CD4-positive, alpha-beta memory T cell (primary cell): ENCODE measurements around the gene SEMA5B. TPM values are rescaled to one million over a fixed set of nuclear protein-coding genes. Genes with fewer than 3 reads are reported as not detected.

Source experiments
- CTCF ChIA-PET: fragments of 350-600 bp; sonication (Branson Sonifier 250); formaldehyde crosslinking; loops from one replicate; lab custom pipeline; 2021; ENCODE audit warnings: inconsistent platforms; ENCODE audit not compliant: partially characterized antibody; lab: Charles Lee
- POLR2A ChIA-PET: fragments of 350-600 bp; sonication (Branson Sonifier 250); formaldehyde crosslinking; loops from one replicate; lab custom pipeline; 2021; ENCODE audit not compliant: partially characterized antibody; lab: Charles Lee
- DNase-seq, 5 donors: peaks; one replicate each; pipeline versions ENCODE4 v3.0.0 to v3.0.0-alpha.2; 2020 to 2022; ENCODE audit warnings: mixed read lengths in 1 of 5
- H3K27ac ChIP-seq: one replicate; pipeline ENCODE4 v1.7.0; 2013; ENCODE audit warnings: low read depth, low read length
- H3K27me3 ChIP-seq: 2 replicates; pipeline ENCODE4 v1.7.0; 2013; ENCODE audit warnings: mild to moderate bottlenecking, low read length, moderate library complexity; ENCODE audit not compliant: insufficient read depth
- H3K36me3 ChIP-seq: 2 replicates; pipeline ENCODE4 v1.7.0; 2013; ENCODE audit warnings: mild to moderate bottlenecking, low read length, moderate library complexity; ENCODE audit not compliant: insufficient read depth
- H3K4me1 ChIP-seq: 2 replicates; pipeline ENCODE4 v1.7.0; 2013; ENCODE audit warnings: mild to moderate bottlenecking, low read length, moderate library complexity; ENCODE audit not compliant: insufficient read depth
- H3K4me3 ChIP-seq, 2 donors: one replicate each; pipeline ENCODE4 v1.7.0; 2013; ENCODE audit warnings: low read length in 2 of 2, mild to moderate bottlenecking in 1 of 2
- H3K9me3 ChIP-seq, 2 donors: one replicate each; pipeline ENCODE4 v1.7.0; 2013; ENCODE audit warnings: low read length in 2 of 2, control low read depth in 1 of 2; ENCODE audit not compliant: control insufficient read depth in 1 of 2
- H3K27ac Mint-ChIP-seq, 7 donors: one replicate each; pipeline ENCODE4 v1.8.0; 2020 to 2021; ENCODE audit warnings: mixed read lengths in 7 of 7, mild to moderate bottlenecking in 6 of 7, inconsistent platforms in 3 of 7, moderate library complexity in 3 of 7
- H3K27me3 Mint-ChIP-seq, 2 donors: one replicate each; pipeline ENCODE4 v1.8.0; 2020 to 2021; ENCODE audit warnings: mixed read lengths in 2 of 2
- H3K36me3 Mint-ChIP-seq, 2 donors: one replicate each; pipeline ENCODE4 v1.8.0; 2020 to 2021; ENCODE audit warnings: mixed read lengths in 2 of 2, inconsistent platforms in 1 of 2, mild to moderate bottlenecking in 1 of 2
- H3K4me1 Mint-ChIP-seq, 4 donors: one replicate each; pipeline ENCODE4 v1.8.0; 2020 to 2021; ENCODE audit warnings: mixed read lengths in 4 of 4, mild to moderate bottlenecking in 1 of 4
- H3K4me3 Mint-ChIP-seq, 8 donors: one replicate each; pipeline ENCODE4 v1.8.0; 2020 to 2021; ENCODE audit warnings: mixed read lengths in 8 of 8, mild to moderate bottlenecking in 7 of 8, moderate library complexity in 6 of 8, inconsistent platforms in 3 of 8
- H3K9me3 Mint-ChIP-seq, 8 donors: one replicate each; pipeline ENCODE4 v1.8.0; 2020 to 2021; ENCODE audit warnings: mixed read lengths in 8 of 8, mild to moderate bottlenecking in 5 of 8, inconsistent platforms in 3 of 8, moderate library complexity in 1 of 8
- intact Hi-C: fragments of 100-400 bp; cut with micrococcal nuclease; formaldehyde crosslinking; loops from one replicate; pipeline ENCODE4 v1.15.1; 2023
- polyA plus RNA-seq, 2 donors: library from polyadenylated mRNA; unstranded; fragments of 300-500 nt; fragmentation: Illumina TruSeq; gene quantifications; one replicate each; pipeline ENCODE4 v1.2.3, GENCODE V29; 2021
- total RNA-seq, 2 experiments: library from RNA; stranded (reverse); gene quantifications; one replicate each; pipeline ENCODE4 v1.2.3, GENCODE V29; 2021

Gene SEMA5B
- total and polyA plus RNA-seq, 4 experiments from 2014 or later = not detected

GRCh38 chr3:123066896-123067688, 39.5 kb upstream of the SEMA5B start, which contains the start of gene PDIA5:
Gene PDIA5 (plus strand): TSS chr3:123067025. CDS start chr3:123067165, 140 bp downstream.
- H3K4me1 ChIP-seq = peaks cover 8% of the 10 kb centered on the region
- Mint-ChIP-seq H3K27me3 (peaks cover 2 to 3% of the 10 kb centered on the region in 2 donors), H3K4me3 (peak within 1 kb of the TSS; percentile 74 to 88 (median 84)), H3K36me3 (no peaks in the 10 kb centered on the region), H3K27ac (peak within 1 kb of the TSS in 5 of 7 donors; percentile 23 to 85 (median 74)), H3K9me3 (peaks cover 0 to 1% (median 0%) of the 10 kb centered on the region in 8 donors), H3K4me1 (peaks cover 8 to 29% (median 11%) of the 10 kb centered on the region in 4 donors)
- CTCF ChIA-PET = interaction anchor here (1.4 to 1.6 kb wide), 2 partner anchors 19 to 38 kb away, joined by 3 to 7 read pairs; no protein-coding TSS in a partner anchor
- H3K9me3 ChIP-seq = no peaks in the 10 kb centered on the region
- POLR2A ChIA-PET = interaction anchor here (0.8 to 1.1 kb wide), 4 partner anchors 10 to 273 kb away, joined by 3 read pairs; partner anchors contain the start of genes HSPBAP1 and SEC22A
- H3K27me3 ChIP-seq = no peaks in the 10 kb centered on the region
- intact Hi-C loops = no loop called here
- H3K27ac ChIP-seq = no peak within 1 kb of the TSS
- H3K36me3 ChIP-seq = no peaks in the 10 kb centered on the region
- peak in 4 of 5 donors; percentile 19 to 29 (median 24) for DNase-seq
- H3K4me3 ChIP-seq = peak within 1 kb of the TSS; percentile 64 to 66

GRCh38 chr3:123066599-123066895, 39.0 kb upstream of the SEMA5B start:
- POLR2A ChIA-PET = interaction anchor here (0.8 to 1.1 kb wide), 3 partner anchors 10 to 273 kb away, joined by 3 read pairs; partner anchors contain the start of genes HSPBAP1 and SEC22A
- Histone ChIP-seq H3K4me1 (peaks cover 8% of the 10 kb centered on the region), H3K9me3 (no peaks in the 10 kb centered on the region), H3K36me3 (no peaks in the 10 kb centered on the region), H3K4me3 (peak overlapping the region in 1 of 2 donors; percentile 66), H3K27me3 (no peaks in the 10 kb centered on the region), H3K27ac (no peak overlapping the region)
- intact Hi-C loops = no loop called here
- Mint-ChIP-seq H3K27ac (peak overlapping the region in 2 of 7 donors; percentile 54 to 85), H3K9me3 (peaks cover 0 to 1% (median 0%) of the 10 kb centered on the region in 8 donors), H3K4me1 (peaks cover 7 to 29% (median 11%) of the 10 kb centered on the region in 4 donors), H3K27me3 (peaks cover 2 to 3% of the 10 kb centered on the region in 2 donors), H3K4me3 (peak overlapping the region; percentile 74 to 88 (median 81)), H3K36me3 (no peaks in the 10 kb centered on the region)
- CTCF ChIA-PET = interaction anchor here (1.6 kb wide), 1 partner anchor 19 kb away, joined by 3 read pairs; no protein-coding TSS in a partner anchor
- DNase-seq = no peak

GRCh38 chr3:123064914-123065313, 37.4 kb upstream of the SEMA5B start:
- Histone ChIP-seq H3K27me3 (no peaks in the 10 kb centered on the region), H3K4me3 (no peak overlapping the region), H3K9me3 (no peaks in the 10 kb centered on the region), H3K27ac (no peak overlapping the region), H3K36me3 (no peaks in the 10 kb centered on the region), H3K4me1 (peaks cover 8% of the 10 kb centered on the region)
- no peaks in the 10 kb centered on the region for H3K36me3 Mint-ChIP-seq
- DNase-seq = no peak
- H3K4me1 Mint-ChIP-seq = peaks cover 7 to 29% (median 11%) of the 10 kb centered on the region in 4 donors
- peaks cover 0 to 1% (median 0%) of the 10 kb centered on the region in 8 donors for H3K9me3 Mint-ChIP-seq
- ChIA-PET CTCF (no interaction called here), POLR2A (interaction anchor here (0.6 kb wide), 1 partner anchor 1404 kb away, joined by 3 read pairs; the partner anchor contains the start of gene HCLS1)
- intact Hi-C loops = no loop called here
- H3K4me3 Mint-ChIP-seq = peak overlapping the region in 2 of 8 donors; percentile 4 to 55
- peaks cover 2 to 3% of the 10 kb centered on the region in 2 donors for H3K27me3 Mint-ChIP-seq
- peak overlapping the region in 2 of 7 donors; percentile 39 to 45 for H3K27ac Mint-ChIP-seq

GRCh38 chr3:123064506-123064905, 36.9 kb upstream of the SEMA5B start:
- Histone ChIP-seq H3K4me1 (peaks cover 8% of the 10 kb centered on the region), H3K9me3 (no peaks in the 10 kb centered on the region), H3K27ac (no peak overlapping the region), H3K4me3 (no peak overlapping the region), H3K36me3 (no peaks in the 10 kb centered on the region), H3K27me3 (no peaks in the 10 kb centered on the region)
- intact Hi-C loops = no loop called here
- H3K27ac Mint-ChIP-seq = peak overlapping the region in 1 of 7 donors; percentile 17
- H3K4me3 Mint-ChIP-seq = peak overlapping the region in 4 of 8 donors; percentile 22 to 55 (median 42)
- DNase-seq = no peak
- peaks cover 2 to 3% of the 10 kb centered on the region in 2 donors for H3K27me3 Mint-ChIP-seq
- ChIA-PET POLR2A (no interaction called here), CTCF (no interaction called here)
- peaks cover 7 to 27% (median 11%) of the 10 kb centered on the region in 4 donors for H3K4me1 Mint-ChIP-seq
- H3K36me3 Mint-ChIP-seq = no peaks in the 10 kb centered on the region
- H3K9me3 Mint-ChIP-seq = peaks cover 0 to 1% (median 0%) of the 10 kb centered on the region in 8 donors

- no peaks in the 10 kb centered on the region for H3K9me3 Mint-ChIP-seq
- H3K9me3 ChIP-seq = no peaks in the 10 kb centered on the region
- no peak overlapping the region for H3K4me3 ChIP-seq
- H3K27me3 Mint-ChIP-seq = peaks cover 2 to 3% of the 10 kb centered on the region in 2 donors
- peaks cover 5% of the 10 kb centered on the region for H3K4me1 ChIP-seq
- CTCF ChIA-PET = no interaction called here
- no peaks in the 10 kb centered on the region for H3K36me3 Mint-ChIP-seq
- DNase-seq = no peak
- H3K27ac ChIP-seq = no peak overlapping the region
- H3K4me1 Mint-ChIP-seq = peaks cover 4 to 12% (median 9%) of the 10 kb centered on the region in 4 donors
- intact Hi-C loops = no loop called here
- H3K36me3 ChIP-seq = no peaks in the 10 kb centered on the region
- no peak overlapping the region for H3K27ac Mint-ChIP-seq
- H3K4me3 Mint-ChIP-seq = no peak overlapping the region
- POLR2A ChIA-PET = no interaction called here
- no peaks in the 10 kb centered on the region for H3K27me3 ChIP-seq
Measured at GRCh38 chr3:123063034-123063433, 35.5 kb upstream of the SEMA5B start.

- H3K4me3 Mint-ChIP-seq = no peak overlapping the region
- CTCF ChIA-PET = no interaction called here
Measured at GRCh38 chr3:123061856-123062255, 34.3 kb upstream of the SEMA5B start.

GRCh38 chr3:123060054-123060453, 32.5 kb upstream of the SEMA5B start:
- no peaks in the 10 kb centered on the region for H3K9me3 Mint-ChIP-seq
- H3K4me3 ChIP-seq = no peak overlapping the region
- no peaks in the 10 kb centered on the region for H3K36me3 ChIP-seq
- no peak for DNase-seq
- H3K27ac Mint-ChIP-seq = peak overlapping the region in 1 of 7 donors; percentile 18
- intact Hi-C loops = no loop called here
- no peaks in the 10 kb centered on the region for H3K36me3 Mint-ChIP-seq
- CTCF ChIA-PET = interaction anchor here (1.5 kb wide), 1 partner anchor 31 kb away, joined by 4 read pairs; no protein-coding TSS in a partner anchor
- H3K27me3 ChIP-seq = no peaks in the 10 kb centered on the region
- no peak overlapping the region for H3K4me3 Mint-ChIP-seq
- no peaks in the 10 kb centered on the region for H3K4me1 Mint-ChIP-seq
- H3K9me3 ChIP-seq = no peaks in the 10 kb centered on the region
- H3K27ac ChIP-seq = no peak overlapping the region
- POLR2A ChIA-PET = no interaction called here
- H3K27me3 Mint-ChIP-seq = peaks cover 2 to 3% of the 10 kb centered on the region in 2 donors
- no peaks in the 10 kb centered on the region for H3K4me1 ChIP-seq

More at GRCh38 chr3:123061856-123062255, 34.3 kb upstream of the SEMA5B start:
- no peaks in the 10 kb centered on the region for H3K36me3 ChIP-seq
- Mint-ChIP-seq H3K4me1 (peaks cover 0 to 6% (median 4%) of the 10 kb centered on the region in 4 donors), H3K27me3 (peaks cover 2 to 3% of the 10 kb centered on the region in 2 donors), H3K27ac (no peak overlapping the region), H3K36me3 (no peaks in the 10 kb centered on the region), H3K9me3 (no peaks in the 10 kb centered on the region)
- no peak for DNase-seq
- intact Hi-C loops = no loop called here
- H3K27me3 ChIP-seq = no peaks in the 10 kb centered on the region
- no peak overlapping the region for H3K4me3 ChIP-seq
- POLR2A ChIA-PET = no interaction called here
- no peak overlapping the region for H3K27ac ChIP-seq
- no peaks in the 10 kb centered on the region for H3K4me1 ChIP-seq
- H3K9me3 ChIP-seq = no peaks in the 10 kb centered on the region
